Activated CD4-positive, alpha-beta memory T cell treated with anti-CD3 and anti-CD28 coated beads, Interleukin-2, amount 10 ng/mL, durations not matched to agents 7 days and 5 days (primary cell): ENCODE results near the gene PKN3. TPM values are rescaled to one million over a fixed set of nuclear protein-coding genes. Genes with fewer than 3 reads are reported as not detected.

ENCODE experiments used
- CTCF ChIA-PET: fragments of 350-600 bp; sonication (Branson Sonifier 250); formaldehyde crosslinking; loops from one replicate; lab custom pipeline; 2021; ENCODE audit warnings: antibody characterized with exemption, inconsistent platforms; lab: Charles Lee
- POLR2A ChIA-PET: fragments of 350-600 bp; sonication (Branson Sonifier 250); formaldehyde crosslinking; loops from one replicate; lab custom pipeline; 2021; ENCODE audit warnings: antibody characterized with exemption; lab: Charles Lee
- DNase-seq: peaks from one replicate; pipeline ENCODE4 v3.0.0-alpha.2; 2020
- H3K27ac Mint-ChIP-seq: one replicate; pipeline ENCODE4 v1.8.0; 2021; ENCODE audit warnings: mild to moderate bottlenecking, mixed read lengths
- H3K27me3 Mint-ChIP-seq: one replicate; pipeline ENCODE4 v1.8.0; 2021; ENCODE audit warnings: mixed read lengths
- H3K36me3 Mint-ChIP-seq: one replicate; pipeline ENCODE4 v1.8.0; 2021; ENCODE audit warnings: low read depth, mixed read lengths
- H3K4me1 Mint-ChIP-seq: one replicate; pipeline ENCODE4 v1.8.0; 2021; ENCODE audit warnings: mixed read lengths
- H3K4me3 Mint-ChIP-seq: one replicate; pipeline ENCODE4 v1.8.0; 2021; ENCODE audit warnings: mild to moderate bottlenecking, mixed read lengths
- H3K9me3 Mint-ChIP-seq: one replicate; pipeline ENCODE4 v1.8.0; 2021; ENCODE audit warnings: mixed read lengths
- total RNA-seq, 2 experiments: library from RNA; stranded (reverse); gene quantifications; one replicate each; pipeline ENCODE4 v1.2.3, GENCODE V29; 2021

The PKN3 gene
- total RNA-seq, 2 experiments from 2014 or later = 5.0 to 5.6 TPM

DNA sequence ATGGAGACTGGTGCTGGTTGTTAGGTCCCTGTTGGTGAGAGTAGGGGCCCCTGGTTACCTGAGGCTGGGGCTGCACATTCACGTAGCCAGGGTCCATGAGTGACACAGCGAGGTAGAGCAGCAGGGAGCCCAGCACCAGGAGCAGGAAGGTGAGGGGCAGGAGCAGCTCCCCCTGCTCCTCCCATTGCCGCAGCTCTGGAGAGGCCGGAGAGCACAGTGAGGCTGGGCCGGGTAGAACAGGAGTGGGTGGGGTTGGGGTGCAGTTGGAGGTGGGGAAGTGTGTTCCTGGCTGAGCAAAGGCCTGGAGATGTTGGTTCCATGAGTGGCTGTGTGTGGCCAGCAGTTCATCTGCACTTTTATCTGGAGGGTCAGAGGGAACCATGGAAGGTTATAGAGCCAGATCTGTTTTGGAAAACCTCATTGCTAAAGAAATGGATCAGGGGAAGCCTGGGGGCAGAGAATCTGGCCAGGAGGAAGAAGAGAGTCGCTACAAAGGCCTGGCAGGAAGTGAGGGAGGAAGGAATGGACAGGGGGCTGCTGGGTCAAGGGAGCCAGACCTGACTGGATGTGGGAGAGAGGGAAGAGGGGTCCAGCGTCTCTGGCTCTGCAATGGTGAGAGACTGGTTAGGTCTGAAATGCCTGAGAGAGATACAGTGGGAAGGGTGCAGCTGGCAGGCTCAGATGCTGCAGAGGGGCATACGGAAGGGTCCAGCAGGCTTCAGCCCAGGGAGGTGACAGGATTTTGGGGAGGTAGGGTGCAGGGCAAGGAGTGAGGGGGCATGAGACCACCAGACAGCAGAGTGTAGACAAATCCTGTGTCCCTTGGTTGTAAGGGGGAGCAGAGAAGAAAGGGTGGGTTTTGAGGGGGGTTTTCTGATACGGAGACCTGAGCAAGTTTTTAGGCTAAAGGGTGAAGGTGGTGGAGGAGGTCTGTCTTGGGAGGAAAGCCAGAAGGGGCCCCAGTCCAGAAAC, 20.4 kb downstream of the PKN3 start:
- Mint-ChIP-seq H3K27ac (peak overlapping the region; percentile 87), H3K27me3 (no peaks in the 10 kb centered on the region), H3K4me3 (peak overlapping the region; percentile 97), H3K9me3 (no peaks in the 10 kb centered on the region), H3K36me3 (peaks cover 32% of the 10 kb centered on the region), H3K4me1 (peaks cover 44% of the 10 kb centered on the region)
- ChIA-PET CTCF (no interaction called here), POLR2A (interaction anchor here (1.0 to 2.8 kb wide), 5 partner anchors 8 to 305 kb away, joined by 3 to 24 read pairs (median 8); partner anchors contain the start of genes SET and SH3GLB2)
- no peak for DNase-seq

DNA sequence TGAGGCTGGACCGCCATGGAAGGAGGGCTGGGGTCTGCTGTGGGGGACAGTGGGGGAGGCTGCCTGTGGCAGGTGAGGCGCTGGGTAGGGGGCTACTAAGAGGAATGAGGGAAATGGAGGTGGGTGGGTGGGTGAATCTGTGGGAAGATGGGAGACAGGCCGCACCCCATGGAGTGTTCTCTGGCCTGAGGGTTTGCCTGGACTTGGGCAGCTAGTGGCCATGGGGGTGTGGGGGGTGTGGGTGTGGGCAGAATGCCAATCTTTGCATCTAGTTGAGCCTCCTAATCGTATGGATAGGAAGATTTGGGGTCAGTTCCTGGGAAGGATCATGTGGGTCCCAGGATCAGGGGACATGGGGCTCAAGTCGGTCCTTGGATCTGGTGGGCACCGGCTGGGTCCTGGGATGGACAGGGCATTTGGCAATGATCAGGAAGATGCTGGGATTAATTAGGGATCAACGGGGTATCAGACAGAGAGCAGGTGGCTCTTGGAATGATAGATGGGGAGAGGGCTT, 21.1 kb downstream of the PKN3 start:
- DNase-seq = no peak
- Mint-ChIP-seq H3K4me1 (peaks cover 46% of the 10 kb centered on the region), H3K27me3 (no peaks in the 10 kb centered on the region), H3K9me3 (no peaks in the 10 kb centered on the region), H3K36me3 (peaks cover 32% of the 10 kb centered on the region), H3K27ac (peak overlapping the region; percentile 87), H3K4me3 (peak overlapping the region; percentile 97)
- POLR2A ChIA-PET = interaction anchor here (0.8 to 3.1 kb wide), 23 partner anchors 9 to 382 kb away, joined by 3 to 28 read pairs (median 6); partner anchors contain the start of genes DOLK, ENDOG, NUP188 and SET
- CTCF ChIA-PET = interaction anchor here (0.8 to 1.0 kb wide), 3 partner anchors 21 to 75 kb away, joined by 4 to 8 read pairs (median 5); partner anchors contain the start of gene PKN3

DNA sequence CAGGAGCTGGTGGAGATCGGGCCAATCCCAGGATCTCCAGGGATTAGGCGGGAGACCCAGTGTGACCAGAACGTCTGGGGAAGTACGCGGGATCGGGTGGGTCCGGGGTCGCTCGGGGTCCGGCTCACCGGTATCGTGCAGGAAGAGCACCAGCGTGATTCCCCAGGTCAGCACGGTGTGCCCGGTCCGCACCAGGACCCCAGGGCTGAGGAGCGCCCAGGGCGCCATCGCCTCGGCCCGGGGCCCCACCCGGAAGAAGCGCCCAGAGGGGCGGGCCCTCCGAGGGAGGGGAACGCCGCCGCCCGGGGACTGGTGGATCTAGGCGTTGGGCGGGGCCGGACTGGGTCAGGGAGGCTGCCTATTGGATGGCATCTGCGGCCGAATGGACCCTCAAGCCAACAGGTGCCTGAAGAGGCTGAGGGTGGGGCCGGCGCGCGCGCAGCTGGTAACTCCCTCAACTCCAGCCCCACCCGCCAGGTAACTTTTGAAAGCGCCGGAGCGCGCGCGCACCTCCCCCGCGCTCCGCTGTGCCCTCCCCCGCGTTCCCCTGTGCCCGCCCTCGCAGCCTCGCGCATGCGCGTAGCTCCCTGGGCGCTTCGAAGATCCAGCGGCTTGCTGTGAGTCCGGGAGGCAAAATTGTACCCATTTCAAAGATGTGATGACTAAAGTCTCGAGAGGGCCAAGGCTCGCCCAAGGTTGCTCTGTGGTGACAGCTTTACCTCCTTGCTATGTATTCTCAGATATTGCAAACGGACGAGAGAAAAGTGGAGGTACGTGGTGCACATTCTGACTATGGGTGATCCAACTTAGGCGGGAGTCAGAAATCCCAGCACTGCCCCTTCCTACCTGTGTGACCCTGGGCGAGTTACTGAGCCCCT, 21.8 kb downstream of the PKN3 start, which contains the start of gene ZDHHC12:
TSS of gene ZDHHC12 (minus strand) at position 262 of the 878 bp plus-strand sequence. CDS start at position 228, 34 bp downstream.
- Mint-ChIP-seq H3K4me3 (peak within 1 kb of the TSS; percentile 97), H3K27ac (peak within 1 kb of the TSS; percentile 87), H3K27me3 (no peaks in the 10 kb centered on the region), H3K36me3 (peaks cover 32% of the 10 kb centered on the region), H3K9me3 (no peaks in the 10 kb centered on the region), H3K4me1 (peaks cover 46% of the 10 kb centered on the region)
- ChIA-PET CTCF (interaction anchor here (0.8 to 1.9 kb wide), 9 partner anchors 11 to 362 kb away, joined by 3 to 12 read pairs (median 4); partner anchors contain the start of genes ENDOG and PKN3), POLR2A (interaction anchor here (0.7 to 3.1 kb wide), 31 partner anchors 9 to 383 kb away, joined by 3 to 28 read pairs (median 5); partner anchors contain the start of genes DOLK, DYNC2I2, ENDOG and KYAT1)
- peak; percentile 100 for DNase-seq

DNA sequence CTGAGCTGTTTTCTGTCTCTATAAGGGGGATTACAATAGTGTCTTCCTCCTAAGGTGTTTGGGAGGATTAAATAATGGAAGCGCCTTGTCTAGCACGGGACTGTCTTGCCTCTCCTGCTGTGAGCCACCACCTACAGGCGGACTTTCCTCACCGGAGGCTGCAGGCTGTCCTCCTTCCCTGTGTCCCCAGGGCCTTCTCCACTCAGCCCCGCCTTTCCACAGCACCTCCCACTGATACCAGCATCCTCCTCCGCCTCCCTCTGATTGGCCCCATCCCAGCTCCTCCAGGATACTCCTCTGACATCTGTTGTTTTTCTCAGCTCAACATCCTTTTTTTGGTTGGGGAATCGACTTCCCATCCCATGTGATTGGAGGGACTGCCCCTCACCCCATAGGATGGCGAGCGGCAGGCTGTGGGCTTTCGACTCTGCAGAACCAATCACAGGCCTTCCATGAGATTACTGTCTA, 22.5 kb downstream of the PKN3 start:
- H3K4me3 Mint-ChIP-seq = peak overlapping the region; percentile 97
- ChIA-PET POLR2A (interaction anchor here (0.7 to 3.1 kb wide), 28 partner anchors 8 to 383 kb away, joined by 3 to 28 read pairs (median 5); partner anchors contain the start of genes DYNC2I2, ENDOG, PKN3 and SET), CTCF (interaction anchor here (0.9 to 1.9 kb wide), 8 partner anchors 10 to 362 kb away, joined by 3 to 12 read pairs (median 4); partner anchors contain the start of genes ENDOG and PKN3)
- H3K27ac Mint-ChIP-seq = peak overlapping the region; percentile 87
- H3K27me3 Mint-ChIP-seq = no peaks in the 10 kb centered on the region
- H3K4me1 Mint-ChIP-seq = peaks cover 46% of the 10 kb centered on the region
- H3K9me3 Mint-ChIP-seq = no peaks in the 10 kb centered on the region
- peaks cover 32% of the 10 kb centered on the region for H3K36me3 Mint-ChIP-seq
- peak; percentile 64 for DNase-seq

DNA sequence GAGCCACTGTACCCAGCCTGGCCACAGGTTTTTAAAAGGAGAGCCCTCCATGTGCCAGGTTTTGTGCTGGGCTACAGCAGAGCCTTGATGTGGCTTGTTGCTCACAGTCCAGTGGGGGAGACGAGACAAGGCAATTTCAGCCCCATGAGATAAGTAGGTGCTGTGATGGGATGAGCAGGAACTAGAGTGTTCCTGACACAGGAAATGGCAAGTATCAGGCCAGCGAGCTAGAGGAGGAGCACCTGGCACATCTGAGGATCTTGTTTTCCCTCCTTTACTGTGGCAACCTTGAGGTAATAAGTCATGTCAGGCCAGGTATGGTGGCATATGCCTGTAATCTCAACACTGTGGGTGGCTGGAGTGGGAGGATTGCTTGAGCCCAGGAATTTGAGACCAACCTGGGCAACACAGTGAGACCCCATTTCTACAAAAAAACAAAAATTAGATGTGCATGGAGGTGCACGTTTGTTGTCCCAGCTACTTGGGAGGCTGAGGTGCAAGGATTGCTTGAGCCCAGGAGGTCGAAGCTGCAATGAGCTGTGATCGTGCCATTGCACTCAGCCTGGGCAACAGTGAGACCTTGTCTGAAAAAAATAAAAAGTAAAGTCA, 25.4 kb downstream of the PKN3 start:
- H3K27ac Mint-ChIP-seq = no peak overlapping the region
- no peak overlapping the region for H3K4me3 Mint-ChIP-seq
- H3K4me1 Mint-ChIP-seq = peaks cover 41% of the 10 kb centered on the region
- peaks cover 8% of the 10 kb centered on the region for H3K36me3 Mint-ChIP-seq
- H3K9me3 Mint-ChIP-seq = no peaks in the 10 kb centered on the region
- CTCF ChIA-PET = no interaction called here
- POLR2A ChIA-PET = interaction anchor here (1.1 kb wide), 1 partner anchor 91 kb away, joined by 3 read pairs; no protein-coding TSS in a partner anchor
- H3K27me3 Mint-ChIP-seq = no peaks in the 10 kb centered on the region
- no peak for DNase-seq

DNA sequence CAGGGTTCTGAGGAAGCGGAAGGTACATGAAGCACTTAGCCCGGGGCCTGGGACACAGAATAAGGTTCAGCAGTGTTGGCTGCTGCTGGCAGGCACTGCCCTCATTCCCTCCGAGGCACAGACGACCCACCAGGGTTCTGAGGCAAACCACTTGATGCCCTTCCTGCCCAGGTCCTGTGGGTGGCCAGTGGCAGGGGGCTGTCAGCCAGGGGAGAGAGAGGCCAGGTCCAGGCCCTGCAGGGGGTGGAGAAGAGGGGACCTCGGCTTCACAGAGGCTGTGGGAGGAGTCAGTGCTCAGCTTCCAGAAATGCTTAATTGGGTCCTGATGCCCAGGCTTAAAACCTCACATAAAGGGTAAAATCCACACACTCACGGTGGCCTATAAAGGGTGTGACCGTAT, 26.0 kb downstream of the PKN3 start:
- no peak overlapping the region for H3K4me3 Mint-ChIP-seq
- peaks cover 38% of the 10 kb centered on the region for H3K4me1 Mint-ChIP-seq
- no peak for DNase-seq
- ChIA-PET CTCF (no interaction called here), POLR2A (interaction anchor here (1.1 kb wide), 1 partner anchor 91 kb away, joined by 3 read pairs; no protein-coding TSS in a partner anchor)
- H3K9me3 Mint-ChIP-seq = no peaks in the 10 kb centered on the region
- no peaks in the 10 kb centered on the region for H3K27me3 Mint-ChIP-seq
- peaks cover 10% of the 10 kb centered on the region for H3K36me3 Mint-ChIP-seq
- no peak overlapping the region for H3K27ac Mint-ChIP-seq

DNA sequence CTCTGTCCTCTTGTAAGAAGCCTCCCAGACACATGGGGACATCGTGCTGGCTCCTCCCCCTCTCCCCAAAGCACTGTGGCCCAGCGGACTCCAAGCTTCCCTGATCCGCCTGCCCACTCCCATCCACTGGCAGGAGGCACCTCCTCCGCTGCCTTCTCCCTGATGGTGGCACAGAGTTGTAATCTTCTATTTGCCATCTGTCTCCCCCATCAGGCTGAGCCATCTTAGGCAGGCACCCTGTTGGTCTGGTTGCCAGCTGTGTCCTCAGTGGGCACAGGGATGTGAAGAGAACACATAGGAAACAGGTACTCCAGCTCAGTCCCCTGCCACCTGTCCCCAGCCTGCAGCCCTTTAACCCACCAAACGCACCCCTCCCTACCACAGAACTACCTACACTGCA, 27.0 kb downstream of the PKN3 start:
- peaks cover 32% of the 10 kb centered on the region for H3K4me1 Mint-ChIP-seq
- no peak overlapping the region for H3K4me3 Mint-ChIP-seq
- no peak overlapping the region for H3K27ac Mint-ChIP-seq
- no peak for DNase-seq
- H3K27me3 Mint-ChIP-seq = no peaks in the 10 kb centered on the region
- no peaks in the 10 kb centered on the region for H3K9me3 Mint-ChIP-seq
- peaks cover 10% of the 10 kb centered on the region for H3K36me3 Mint-ChIP-seq
- CTCF ChIA-PET = no interaction called here
- POLR2A ChIA-PET = no interaction called here

DNA sequence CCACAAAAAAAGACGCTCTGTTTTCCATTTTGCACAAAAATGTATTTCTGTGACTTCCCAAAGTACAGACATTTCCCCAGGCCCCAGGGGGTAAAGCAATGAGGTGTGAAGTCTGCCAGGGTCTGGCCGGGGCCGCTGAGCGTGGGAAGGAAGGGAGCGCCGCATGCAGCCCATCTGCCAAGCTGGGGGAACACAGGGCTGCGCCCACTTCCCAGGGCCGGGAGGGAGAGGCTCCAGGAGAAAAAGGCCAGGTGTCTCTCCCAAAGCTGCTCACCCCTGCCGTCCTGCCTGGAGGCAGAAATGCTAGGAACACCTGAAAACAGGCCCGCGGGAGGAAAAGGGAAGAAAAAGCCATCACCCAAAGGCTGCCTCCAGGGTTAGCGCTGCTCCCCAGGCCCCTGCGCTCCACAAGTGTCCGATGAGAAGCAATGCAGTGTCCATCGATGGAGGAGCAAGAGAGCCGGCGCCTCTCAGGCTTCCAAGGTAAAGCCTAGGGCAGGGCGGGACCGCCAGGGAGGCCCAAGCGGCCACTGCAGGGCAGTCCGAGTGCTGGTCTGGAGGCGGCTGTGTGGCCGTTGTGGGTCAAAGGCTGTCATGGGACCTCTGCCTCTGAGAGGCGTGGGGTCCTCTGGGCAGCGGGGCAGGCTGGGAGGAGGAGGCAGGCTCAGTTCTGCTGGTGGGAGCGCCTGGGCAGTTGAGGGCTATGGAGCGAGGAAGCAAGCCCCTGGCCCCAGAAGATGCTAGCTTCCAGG, 27.6 kb downstream of the PKN3 start:
- Mint-ChIP-seq H3K4me1 (peaks cover 27% of the 10 kb centered on the region), H3K4me3 (no peak overlapping the region), H3K27ac (no peak overlapping the region), H3K9me3 (no peaks in the 10 kb centered on the region), H3K36me3 (peaks cover 9% of the 10 kb centered on the region), H3K27me3 (no peaks in the 10 kb centered on the region)
- DNase-seq = no peak
- POLR2A ChIA-PET = no interaction called here
- CTCF ChIA-PET = no interaction called here

DNA sequence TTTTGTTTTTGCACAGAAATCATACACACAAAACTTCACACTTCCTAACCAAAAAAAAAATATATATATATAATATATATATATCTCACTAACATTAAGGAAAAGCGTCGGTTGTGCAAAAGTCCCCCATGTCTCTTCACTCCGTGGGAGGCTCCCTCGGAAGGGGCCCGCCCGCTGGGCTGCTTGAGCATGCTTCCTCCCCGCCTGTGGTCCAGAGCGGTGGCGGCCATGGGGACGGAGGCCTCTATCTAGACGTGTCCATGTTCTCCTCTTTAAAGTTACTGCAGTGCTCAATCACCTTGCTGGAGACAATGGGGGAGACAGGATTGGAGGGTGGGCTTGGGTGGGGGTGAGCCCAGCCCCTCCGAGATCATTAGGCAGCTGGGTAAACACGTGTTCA, 28.8 kb downstream of the PKN3 start:
- no peak for DNase-seq
- Mint-ChIP-seq H3K27ac (no peak overlapping the region), H3K27me3 (no peaks in the 10 kb centered on the region), H3K9me3 (no peaks in the 10 kb centered on the region), H3K4me1 (peaks cover 18% of the 10 kb centered on the region), H3K4me3 (no peak overlapping the region), H3K36me3 (peaks cover 14% of the 10 kb centered on the region)
- ChIA-PET CTCF (no interaction called here), POLR2A (no interaction called here)

DNA sequence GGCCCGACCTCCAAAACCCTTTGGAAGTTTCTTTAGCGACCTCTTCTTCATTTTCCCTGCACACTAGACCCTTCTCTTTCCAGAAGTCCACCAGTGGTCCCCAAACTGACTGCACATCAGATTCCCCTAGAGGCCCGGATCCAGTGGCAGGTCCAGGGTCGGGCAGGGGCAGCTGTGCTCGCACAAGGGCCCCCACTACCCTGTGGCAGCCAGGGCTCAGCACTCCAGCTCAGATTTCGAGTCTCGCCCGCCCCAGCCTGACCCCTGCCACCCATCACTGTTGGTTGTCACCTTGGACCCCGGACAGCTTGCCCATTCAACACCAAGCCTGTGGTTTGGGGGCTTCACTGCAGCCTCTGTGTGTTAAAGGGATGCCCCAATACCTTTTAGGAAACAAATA, 29.4 kb downstream of the PKN3 start:
- Mint-ChIP-seq H3K4me3 (no peak overlapping the region), H3K4me1 (peaks cover 15% of the 10 kb centered on the region), H3K27ac (no peak overlapping the region), H3K27me3 (no peaks in the 10 kb centered on the region), H3K36me3 (peaks cover 14% of the 10 kb centered on the region), H3K9me3 (no peaks in the 10 kb centered on the region)
- DNase-seq = no peak
- ChIA-PET CTCF (no interaction called here), POLR2A (interaction anchor here (2.4 kb wide), 1 partner anchor 7 kb away, joined by 10 read pairs; the partner anchor contains the start of gene ZDHHC12)

DNA sequence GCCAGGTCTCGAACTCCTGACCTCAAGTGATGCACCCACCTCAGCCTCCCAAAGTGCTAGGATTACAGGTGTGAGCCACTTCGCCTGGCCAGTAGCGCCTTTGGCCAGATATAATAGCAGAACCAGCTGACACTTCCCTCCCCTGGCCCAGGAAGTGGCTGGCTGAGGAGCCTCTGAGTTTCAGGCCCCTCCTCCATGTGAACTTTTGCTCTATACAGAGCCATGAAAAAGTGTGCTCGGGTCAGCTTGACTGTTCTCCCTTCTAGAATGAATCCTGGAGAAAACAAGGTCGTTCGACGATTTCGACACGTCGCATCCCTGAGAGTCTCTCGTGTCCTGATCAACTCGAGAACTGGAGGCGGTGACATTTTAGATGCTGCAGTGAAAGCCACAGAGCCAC, 30.3 kb downstream of the PKN3 start:
- H3K9me3 Mint-ChIP-seq = no peaks in the 10 kb centered on the region
- POLR2A ChIA-PET = interaction anchor here (2.4 kb wide), 1 partner anchor 8 kb away, joined by 10 read pairs; the partner anchor contains the start of gene ZDHHC12
- no peaks in the 10 kb centered on the region for H3K27me3 Mint-ChIP-seq
- H3K27ac Mint-ChIP-seq = no peak overlapping the region
- H3K4me3 Mint-ChIP-seq = no peak overlapping the region
- no peak for DNase-seq
- H3K36me3 Mint-ChIP-seq = peaks cover 17% of the 10 kb centered on the region
- CTCF ChIA-PET = no interaction called here
- peaks cover 8% of the 10 kb centered on the region for H3K4me1 Mint-ChIP-seq
